Activated CD4-positive, alpha-beta memory T cell treated with anti-CD3 and anti-CD28 coated beads for 36 hours (primary cell): ENCODE results near the gene COPS7A. TPM values are rescaled to one million over a fixed set of nuclear protein-coding genes. Genes with fewer than 3 reads are reported as not detected.
A peak's percentile ranks its signal among the peaks of the same experiment; 100 is the strongest.
"Not testable (repeated sequence)": the region's sequence is repeated elsewhere in the genome, so short reads cannot be mapped to it uniquely, and the experiment has no call there.

Experiments used
- CTCF ChIA-PET: fragments of 350-600 bp; sonication (Branson Sonifier 250); formaldehyde crosslinking; loops from one replicate; lab custom pipeline; 2021; ENCODE audit warnings: antibody characterized with exemption, inconsistent platforms; lab: Charles Lee
- POLR2A ChIA-PET: fragments of 350-600 bp; sonication (Branson Sonifier 250); formaldehyde crosslinking; loops from one replicate; lab custom pipeline; 2021; ENCODE audit warnings: antibody characterized with exemption; lab: Charles Lee
- DNase-seq: peaks from one replicate; pipeline ENCODE4 v3.0.0-alpha.2; 2020
- H3K27ac Mint-ChIP-seq: one replicate; pipeline ENCODE4 v1.8.0; 2021; ENCODE audit warnings: mixed read lengths
- H3K27me3 Mint-ChIP-seq: one replicate; pipeline ENCODE4 v1.8.0; 2021; ENCODE audit warnings: mixed read lengths
- H3K36me3 Mint-ChIP-seq: one replicate; pipeline ENCODE4 v1.8.0; 2021; ENCODE audit warnings: mixed read lengths
- H3K4me1 Mint-ChIP-seq: one replicate; pipeline ENCODE4 v1.8.0; 2021; ENCODE audit warnings: low read depth, mixed read lengths
- H3K4me3 Mint-ChIP-seq: one replicate; pipeline ENCODE4 v1.8.0; 2021; ENCODE audit warnings: mild to moderate bottlenecking, mixed read lengths
- H3K9me3 Mint-ChIP-seq: one replicate; pipeline ENCODE4 v1.8.0; 2021; ENCODE audit warnings: mixed read lengths
- intact Hi-C: fragments of 100-400 bp; cut with micrococcal nuclease; formaldehyde crosslinking; loops from one replicate; pipeline ENCODE4 v1.15.1; 2023
- total RNA-seq, 2 experiments: library from RNA; stranded (reverse); gene quantifications; one replicate each; pipeline ENCODE4 v1.2.3, GENCODE V29; 2021

COPS7A gene
- total RNA-seq, 2 experiments from 2014 or later: 37.6 to 39.4 TPM

DNA sequence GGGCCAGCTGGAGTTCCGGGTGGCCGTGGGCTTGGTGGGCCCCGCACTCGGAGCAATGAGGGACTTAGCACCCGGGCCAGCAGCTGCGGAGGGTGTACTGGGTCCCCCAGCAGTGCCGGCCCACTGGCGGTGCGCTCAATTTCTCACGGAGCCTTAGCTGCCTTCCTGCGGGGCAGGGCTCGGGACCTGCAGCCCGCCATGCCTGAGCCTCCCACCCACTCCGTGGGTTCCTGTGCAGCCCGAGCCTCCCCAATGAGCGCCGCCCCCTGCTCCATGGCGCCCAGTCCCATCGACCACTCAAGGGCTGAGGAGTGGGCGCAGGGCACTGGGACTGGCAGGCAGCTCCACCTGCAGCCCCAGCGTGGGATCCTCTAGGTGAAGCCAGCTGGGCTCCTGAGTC lies 15.5 kb upstream of the COPS7A start:
- intact Hi-C loops, H3K9me3 Mint-ChIP-seq, H3K4me1 Mint-ChIP-seq, DNase-seq, H3K36me3 Mint-ChIP-seq, H3K27ac Mint-ChIP-seq, H3K4me3 Mint-ChIP-seq: not testable (repeated sequence)
- peaks cover 14% of the 10 kb centered on the region for H3K27me3 Mint-ChIP-seq
- ChIA-PET POLR2A (interaction anchor here (0.6 kb wide), 1 partner anchor 105 kb away, joined by 3 read pairs; no protein-coding TSS in a partner anchor), CTCF (interaction anchor here (0.9 kb wide), 1 partner anchor 87 kb away, joined by 3 read pairs; no protein-coding TSS in a partner anchor)

GRCh38 chr12:6708960-6709394 lies 14.9 kb upstream of the COPS7A start:
- DNase-seq: peak; percentile 42
- Mint-ChIP-seq H3K9me3 (no peaks in the 10 kb centered on the region), H3K36me3 (no peaks in the 10 kb centered on the region), H3K4me3 (peak overlapping the region; percentile 3), H3K4me1 (peaks cover 6% of the 10 kb centered on the region), H3K27ac (no peak overlapping the region), H3K27me3 (peaks cover 9% of the 10 kb centered on the region)
- ChIA-PET POLR2A (interaction anchor here (0.6 to 1.0 kb wide), 3 partner anchors 9 to 104 kb away, joined by 3 read pairs; partner anchors contain the start of gene COPS7A), CTCF (interaction anchor here (0.9 kb wide), 1 partner anchor 88 kb away, joined by 3 read pairs; no protein-coding TSS in a partner anchor)
- intact Hi-C loops: no loop called here

DNA sequence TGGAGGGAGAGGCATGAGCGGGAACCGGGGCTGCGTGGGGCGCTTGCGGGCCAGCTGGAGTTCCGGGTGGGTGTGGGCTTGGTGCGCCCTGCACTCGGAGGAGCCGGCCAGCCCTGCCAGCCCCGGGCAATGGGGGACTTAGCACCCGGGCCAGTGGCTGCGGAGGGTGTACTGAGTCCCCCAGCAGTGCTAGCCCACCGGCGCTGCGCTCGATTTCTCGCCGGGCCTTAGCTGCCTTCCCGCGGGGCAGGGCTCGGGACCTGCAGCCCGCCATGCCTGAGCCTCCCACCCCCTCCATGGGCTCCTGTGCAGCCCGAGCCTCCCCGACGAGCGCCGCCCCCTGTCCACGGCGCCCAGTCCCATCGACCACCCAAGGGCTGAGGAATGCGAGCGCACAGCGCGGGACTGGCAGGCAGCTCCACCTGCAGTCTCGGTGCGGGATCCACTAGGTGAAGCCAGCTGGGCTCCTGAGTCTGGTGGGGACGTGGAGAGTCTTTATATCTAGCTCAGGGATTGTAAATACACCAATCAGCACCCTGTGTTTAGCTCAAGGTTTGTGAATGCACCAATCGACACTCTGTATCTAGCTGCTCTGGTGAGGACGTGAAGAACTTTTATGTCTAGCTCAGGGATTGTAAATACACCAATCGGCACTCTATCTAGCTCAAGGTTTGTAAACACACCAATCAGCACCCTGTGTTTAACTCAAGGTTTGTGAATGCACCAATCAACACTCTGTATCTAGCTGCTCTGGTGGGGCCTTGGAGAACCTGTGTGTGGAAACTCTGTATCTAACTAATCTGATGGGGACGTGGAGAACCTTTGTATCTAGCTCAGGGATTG lies 7.6 kb upstream of the COPS7A start:
- DNase-seq, H3K36me3 Mint-ChIP-seq, POLR2A ChIA-PET, intact Hi-C loops, H3K27me3 Mint-ChIP-seq, H3K9me3 Mint-ChIP-seq, H3K27ac Mint-ChIP-seq, H3K4me1 Mint-ChIP-seq, H3K4me3 Mint-ChIP-seq: not testable (repeated sequence)
- CTCF ChIA-PET: interaction anchor here (1.0 to 1.2 kb wide), 2 partner anchors 8 to 17 kb away, joined by 3 to 6 read pairs; partner anchors contain the start of gene COPS7A

- intact Hi-C loops: no loop called here
- Mint-ChIP-seq H3K4me1 (no peaks in the 10 kb centered on the region), H3K36me3 (no peaks in the 10 kb centered on the region), H3K27ac (no peak overlapping the region), H3K27me3 (peaks cover 3% of the 10 kb centered on the region), H3K9me3 (no peaks in the 10 kb centered on the region), H3K4me3 (no peak overlapping the region)
- DNase-seq: no peak
- ChIA-PET POLR2A (interaction anchor here (0.7 kb wide), 1 partner anchor 8 kb away, joined by 3 read pairs; no protein-coding TSS in a partner anchor), CTCF (interaction anchor here (1.0 kb wide), 1 partner anchor 18 kb away, joined by 3 read pairs; no protein-coding TSS in a partner anchor)
Measured at GRCh38 chr12:6716874-6717437, 6.9 kb upstream of the COPS7A start.

DNA sequence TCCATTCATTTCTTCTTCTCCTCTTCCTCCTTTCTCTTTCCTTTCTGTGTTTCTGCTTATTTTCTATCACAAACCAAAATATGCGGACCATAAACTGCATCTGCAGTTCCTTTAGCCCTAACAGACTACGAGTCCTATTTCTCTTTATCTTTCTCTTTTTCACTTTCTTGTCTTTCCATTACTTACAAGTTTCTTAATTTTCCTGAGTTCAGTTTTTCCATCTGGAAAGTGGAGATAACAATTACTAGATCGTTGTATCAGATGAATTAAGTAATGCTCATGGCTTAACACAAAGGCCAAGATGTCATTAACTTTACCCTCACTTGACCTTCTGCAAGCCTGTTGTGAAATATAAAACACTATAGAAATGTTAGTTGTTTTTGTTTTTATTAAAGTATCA lies 983 bp upstream of the COPS7A start:
- peak overlapping the region; percentile 7 for H3K27ac Mint-ChIP-seq

DNA sequence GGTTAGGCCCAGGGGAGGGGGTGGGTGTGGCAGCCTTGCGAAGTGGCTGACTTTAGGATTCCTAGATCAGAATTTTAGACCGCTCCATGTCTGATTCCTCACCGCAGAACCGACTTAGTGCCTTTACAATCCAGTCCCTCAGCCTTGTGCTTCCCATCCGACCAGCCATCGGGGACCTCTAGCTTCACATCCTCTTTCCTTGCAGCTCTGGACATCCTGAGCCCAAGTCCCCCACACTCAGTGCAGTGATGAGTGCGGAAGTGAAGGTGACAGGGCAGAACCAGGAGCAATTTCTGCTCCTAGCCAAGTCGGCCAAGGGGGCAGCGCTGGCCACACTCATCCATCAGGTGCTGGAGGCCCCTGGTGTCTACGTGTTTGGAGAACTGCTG lies 557 bp downstream of the COPS7A start:
- Mint-ChIP-seq H3K27me3 (no peaks in the 10 kb centered on the region), H3K36me3 (peaks cover 9% of the 10 kb centered on the region), H3K4me3 (peak overlapping the region; percentile 83), H3K9me3 (no peaks in the 10 kb centered on the region), H3K4me1 (peaks cover 25% of the 10 kb centered on the region), H3K27ac (peak overlapping the region; percentile 84)
- intact Hi-C loops: loop anchor here (1.0 to 2.0 kb wide), 7 partner anchors 19 to 128 kb away; partner anchors contain the start of genes CD4, ING4, USP5 and ZNF384
- CTCF ChIA-PET: interaction anchor here (0.9 to 3.5 kb wide), 18 partner anchors 9 to 167 kb away, joined by 3 to 34 read pairs (median 6); partner anchors contain the start of genes CD4, LAG3, MLF2 and SPSB2
- POLR2A ChIA-PET: interaction anchor here (0.7 to 2.0 kb wide), 15 partner anchors 11 to 219 kb away, joined by 3 to 53 read pairs (median 5); partner anchors contain the start of genes C12orf57, CD4, CDCA3 and GAPDH
- peak; percentile 53 for DNase-seq

More for the DNA sequence above, 983 bp upstream of the COPS7A start:
- Mint-ChIP-seq H3K4me3 (no peak overlapping the region), H3K4me1 (peaks cover 25% of the 10 kb centered on the region), H3K9me3 (no peaks in the 10 kb centered on the region), H3K27me3 (no peaks in the 10 kb centered on the region), H3K36me3 (peaks cover 6% of the 10 kb centered on the region)
- DNase-seq: no peak
- CTCF ChIA-PET: interaction anchor here (0.6 to 3.5 kb wide), 11 partner anchors 30 to 222 kb away, joined by 3 to 34 read pairs (median 5); partner anchors contain the start of genes LAG3, MLF2 and ZNF384
- intact Hi-C loops: no loop called here
- POLR2A ChIA-PET: interaction anchor here (1.0 to 2.0 kb wide), 4 partner anchors 30 to 115 kb away, joined by 7 to 53 read pairs (median 10); partner anchors contain the start of genes MLF2 and ZNF384

DNA sequence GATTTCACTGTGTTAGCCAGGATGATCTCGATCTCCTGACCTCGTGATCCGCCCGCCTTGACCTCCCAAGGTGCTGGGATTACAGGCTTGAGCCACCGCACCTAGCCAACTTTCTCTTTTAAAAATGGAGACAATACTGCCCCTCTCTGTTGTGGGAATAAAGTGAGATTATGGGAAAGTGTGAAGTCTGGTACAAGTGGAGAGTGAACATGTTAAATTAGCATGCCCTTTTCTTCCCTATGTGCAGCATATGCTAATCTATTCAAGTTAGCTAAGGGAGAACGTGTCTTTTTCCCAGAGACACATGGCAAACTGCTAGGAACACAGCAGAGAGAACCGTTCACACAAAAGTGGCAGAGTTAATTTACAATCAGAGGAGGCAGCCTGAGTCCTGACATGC lies 1.5 kb downstream of the COPS7A start:
- Mint-ChIP-seq H3K27me3 (no peaks in the 10 kb centered on the region), H3K9me3 (no peaks in the 10 kb centered on the region), H3K27ac (peak overlapping the region; percentile 14), H3K4me3 (peak overlapping the region; percentile 83), H3K36me3 (peaks cover 18% of the 10 kb centered on the region), H3K4me1 (peaks cover 25% of the 10 kb centered on the region)
- POLR2A ChIA-PET: no interaction called here
- CTCF ChIA-PET: interaction anchor here (1.7 to 3.5 kb wide), 4 partner anchors 26 to 107 kb away, joined by 3 to 34 read pairs (median 10); partner anchors contain the start of genes MLF2 and ZNF384
- DNase-seq: no peak
- intact Hi-C loops: loop anchor here (2.0 kb wide), 1 partner anchor 63 kb away; the partner anchor contains the start of gene CD4

DNA sequence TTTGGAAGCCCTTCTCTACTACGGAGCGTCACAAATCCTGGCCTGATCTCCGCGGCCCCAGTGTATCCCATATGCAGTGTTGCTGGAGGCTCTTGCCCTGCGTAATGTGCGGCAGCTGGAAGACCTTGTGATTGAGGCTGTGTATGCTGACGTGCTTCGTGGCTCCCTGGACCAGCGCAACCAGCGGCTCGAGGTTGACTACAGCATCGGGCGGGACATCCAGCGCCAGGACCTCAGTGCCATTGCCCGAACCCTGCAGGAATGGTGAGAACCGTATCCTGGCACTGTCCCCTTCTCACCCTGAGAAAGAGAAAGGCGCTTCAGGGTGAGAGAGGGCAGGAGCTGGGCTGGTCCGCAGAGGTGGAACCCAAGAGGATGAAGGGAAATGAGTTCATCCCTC lies 5.3 kb downstream of the COPS7A start:
- H3K4me1 Mint-ChIP-seq: peaks cover 18% of the 10 kb centered on the region
- H3K36me3 Mint-ChIP-seq: peaks cover 27% of the 10 kb centered on the region
- no peak overlapping the region for H3K27ac Mint-ChIP-seq
- no peaks in the 10 kb centered on the region for H3K9me3 Mint-ChIP-seq
- ChIA-PET POLR2A (no interaction called here), CTCF (no interaction called here)
- no peak overlapping the region for H3K4me3 Mint-ChIP-seq
- H3K27me3 Mint-ChIP-seq: no peaks in the 10 kb centered on the region
- DNase-seq: no peak
- intact Hi-C loops: no loop called here

DNA sequence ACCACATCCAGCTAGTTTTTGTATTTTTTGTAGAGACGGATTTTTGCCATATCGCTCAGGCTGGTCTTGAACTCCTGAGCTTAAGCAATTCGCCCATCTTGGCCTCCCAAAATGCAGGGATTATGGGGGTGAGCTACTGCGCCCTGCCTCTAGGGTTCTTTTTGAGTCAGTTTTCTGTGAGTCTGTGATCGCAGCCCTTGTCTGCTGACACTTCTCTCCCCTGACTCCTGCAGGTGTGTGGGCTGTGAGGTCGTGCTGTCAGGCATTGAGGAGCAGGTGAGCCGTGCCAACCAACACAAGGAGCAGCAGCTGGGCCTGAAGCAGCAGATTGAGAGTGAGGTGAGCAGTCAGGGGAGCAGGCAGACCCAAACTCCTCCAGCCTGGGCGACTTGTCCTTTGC lies 6.3 kb downstream of the COPS7A start:
- intact Hi-C loops: no loop called here
- POLR2A ChIA-PET: no interaction called here

GRCh38 chr12:6734506-6735387 lies 10.9 kb downstream of the COPS7A start:
- Mint-ChIP-seq H3K4me3 (no peak overlapping the region), H3K9me3 (no peaks in the 10 kb centered on the region), H3K27me3 (no peaks in the 10 kb centered on the region), H3K4me1 (peaks cover 4% of the 10 kb centered on the region), H3K27ac (no peak overlapping the region), H3K36me3 (peaks cover 16% of the 10 kb centered on the region)
- CTCF ChIA-PET: interaction anchor here (0.7 to 1.5 kb wide), 7 partner anchors 18 to 139 kb away, joined by 3 to 8 read pairs (median 3); partner anchors contain the start of genes MLF2, P3H3 and SPSB2
- intact Hi-C loops: loop anchor here (1.0 kb wide), 1 partner anchor 91 kb away; no protein-coding TSS in a partner anchor
- POLR2A ChIA-PET: interaction anchor here (1.0 kb wide), 1 partner anchor 11 kb away, joined by 3 read pairs; the partner anchor contains the start of gene COPS7A
- DNase-seq: no peak

More for the DNA sequence above, 6.3 kb downstream of the COPS7A start:
- H3K4me3 Mint-ChIP-seq: no peak overlapping the region
- H3K27ac Mint-ChIP-seq: no peak overlapping the region
- DNase-seq: no peak
- H3K27me3 Mint-ChIP-seq: no peaks in the 10 kb centered on the region
- CTCF ChIA-PET: no interaction called here
- no peaks in the 10 kb centered on the region for H3K9me3 Mint-ChIP-seq
- peaks cover 28% of the 10 kb centered on the region for H3K36me3 Mint-ChIP-seq
- H3K4me1 Mint-ChIP-seq: peaks cover 9% of the 10 kb centered on the region
